ENCODE data around the gene MS4A8.

The MS4A8 gene

DNA sequence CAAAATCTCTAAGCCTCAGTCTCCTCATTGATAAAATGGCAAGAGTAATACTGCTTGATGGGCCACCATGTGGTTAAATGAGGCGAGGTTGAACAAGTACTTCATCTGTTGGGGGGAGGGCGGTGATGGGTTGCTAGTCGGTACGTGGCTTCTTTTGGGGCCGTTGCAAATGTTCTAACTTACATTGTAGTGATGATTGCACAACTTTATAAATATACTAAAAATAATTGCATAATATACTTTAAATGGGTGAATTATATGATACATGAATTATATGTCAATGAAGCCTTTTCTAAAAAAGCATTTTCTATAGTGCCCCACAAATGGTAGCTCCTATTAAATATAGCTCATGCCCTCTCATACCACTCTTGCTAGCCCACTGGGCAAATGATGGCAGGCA, 6.5 kb downstream of the MS4A8 start:
- no peak for ATAC-seq
- TF ChIP-seq RARB (CRISPR knock-in tag; IDR thresholded peaks at IDR 0.05) (no peak), ESRRG (CRISPR knock-in tag; IDR thresholded peaks at IDR 0.05) (no peak), ZFP3 (CRISPR knock-in tag; IDR thresholded peaks at IDR 0.05) (no peak), TCF4 (CRISPR knock-in tag; IDR thresholded peaks at IDR 0.05; ENCODE audit: borderline replicate concordance) (no peak), PPARA (CRISPR knock-in tag; IDR thresholded peaks at IDR 0.05; ENCODE audit: borderline replicate concordance) (no peak), ZNF565 (CRISPR knock-in tag; conservative IDR thresholded peaks at IDR 0.05; ENCODE audit: low read depth) (no peak), GLIS3 (CRISPR knock-in tag; IDR thresholded peaks at IDR 0.05) (no peak), CSDC2 (CRISPR knock-in tag; IDR thresholded peaks at IDR 0.05) (no peak), SNAI2 (CRISPR knock-in tag; IDR thresholded peaks at IDR 0.05) (no peak), OSR1 (CRISPR knock-in tag; IDR thresholded peaks at IDR 0.05) (no peak), ZNF70 (CRISPR knock-in tag; IDR thresholded peaks at IDR 0.05) (no peak), ARNTL (CRISPR knock-in tag; IDR thresholded peaks at IDR 0.05; ENCODE audit: borderline replicate concordance, low read depth) (no peak), BACH2 (CRISPR knock-in tag; IDR thresholded peaks at IDR 0.05; ENCODE audit: borderline replicate concordance) (no peak), ISL1 (CRISPR knock-in tag; IDR thresholded peaks at IDR 0.05) (no peak), POU6F1 (CRISPR knock-in tag; IDR thresholded peaks at IDR 0.05; ENCODE audit: borderline replicate concordance, low read depth) (no peak), ZFP30 (CRISPR knock-in tag; IDR thresholded peaks at IDR 0.05) (no peak), ZNF8 (CRISPR knock-in tag; IDR thresholded peaks at IDR 0.05) (no peak), TOX (CRISPR knock-in tag; IDR thresholded peaks at IDR 0.05; ENCODE audit: borderline replicate concordance) (no peak)
- TF ChIP-seq, protein P1, sequence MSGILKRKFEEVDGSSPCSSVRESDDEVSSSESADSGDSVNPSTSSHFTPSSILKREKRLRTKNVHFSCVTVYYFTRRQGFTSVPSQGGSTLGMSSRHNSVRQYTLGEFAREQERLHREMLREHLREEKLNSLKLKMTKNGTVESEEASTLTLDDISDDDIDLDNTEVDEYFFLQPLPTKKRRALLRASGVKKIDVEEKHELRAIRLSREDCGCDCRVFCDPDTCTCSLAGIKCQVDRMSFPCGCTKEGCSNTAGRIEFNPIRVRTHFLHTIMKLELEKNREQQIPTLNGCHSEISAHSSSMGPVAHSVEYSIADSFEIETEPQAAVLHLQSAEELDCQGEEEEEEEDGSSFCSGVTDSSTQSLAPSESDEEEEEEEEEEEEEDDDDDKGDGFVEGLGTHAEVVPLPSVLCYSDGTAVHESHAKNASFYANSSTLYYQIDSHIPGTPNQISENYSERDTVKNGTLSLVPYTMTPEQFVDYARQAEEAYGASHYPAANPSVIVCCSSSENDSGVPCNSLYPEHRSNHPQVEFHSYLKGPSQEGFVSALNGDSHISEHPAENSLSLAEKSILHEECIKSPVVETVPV (CRISPR knock-in tag; IDR thresholded peaks at IDR 0.05), result no peak

- ATAC-seq, result no peak
- no peak for TF ChIP-seq POU6F1 (CRISPR knock-in tag; IDR thresholded peaks at IDR 0.05; ENCODE audit: borderline replicate concordance, low read depth)
- no peak for TF ChIP-seq ESRRG (CRISPR knock-in tag; IDR thresholded peaks at IDR 0.05)
- TF ChIP-seq, protein P2, sequence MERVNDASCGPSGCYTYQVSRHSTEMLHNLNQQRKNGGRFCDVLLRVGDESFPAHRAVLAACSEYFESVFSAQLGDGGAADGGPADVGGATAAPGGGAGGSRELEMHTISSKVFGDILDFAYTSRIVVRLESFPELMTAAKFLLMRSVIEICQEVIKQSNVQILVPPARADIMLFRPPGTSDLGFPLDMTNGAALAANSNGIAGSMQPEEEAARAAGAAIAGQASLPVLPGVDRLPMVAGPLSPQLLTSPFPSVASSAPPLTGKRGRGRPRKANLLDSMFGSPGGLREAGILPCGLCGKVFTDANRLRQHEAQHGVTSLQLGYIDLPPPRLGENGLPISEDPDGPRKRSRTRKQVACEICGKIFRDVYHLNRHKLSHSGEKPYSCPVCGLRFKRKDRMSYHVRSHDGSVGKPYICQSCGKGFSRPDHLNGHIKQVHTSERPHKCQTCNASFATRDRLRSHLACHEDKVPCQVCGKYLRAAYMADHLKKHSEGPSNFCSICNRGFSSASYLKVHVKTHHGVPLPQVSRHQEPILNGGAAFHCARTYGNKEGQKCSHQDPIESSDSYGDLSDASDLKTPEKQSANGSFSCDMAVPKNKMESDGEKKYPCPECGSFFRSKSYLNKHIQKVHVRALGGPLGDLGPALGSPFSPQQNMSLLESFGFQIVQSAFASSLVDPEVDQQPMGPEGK (CRISPR knock-in tag; IDR thresholded peaks at IDR 0.05; ENCODE audit: borderline replicate concordance), result no peak
- no peak for TF ChIP-seq ZNF70 (CRISPR knock-in tag; IDR thresholded peaks at IDR 0.05)
- TF ChIP-seq ZC3H10 (CRISPR knock-in tag; IDR thresholded peaks at IDR 0.05), result no peak
- TF ChIP-seq ZNF8 (CRISPR knock-in tag; IDR thresholded peaks at IDR 0.05), result no peak
- TF ChIP-seq ARNTL (CRISPR knock-in tag; IDR thresholded peaks at IDR 0.05; ENCODE audit: borderline replicate concordance, low read depth), result no peak
- TF ChIP-seq CREB5 (CRISPR knock-in tag; IDR thresholded peaks at IDR 0.05; ENCODE audit: low read depth), result no peak
- TF ChIP-seq, protein P1 (CRISPR knock-in tag; IDR thresholded peaks at IDR 0.05), result no peak
- no peak for TF ChIP-seq ISL1 (CRISPR knock-in tag; IDR thresholded peaks at IDR 0.05)
Observed at GRCh38 chr11:60706931-60707330, 7.5 kb downstream of the MS4A8 start.

Measured in SK-N-SH treated with all-trans-retinoic acid at 6 μM for 48 hours (cell line).